ENCODE data around the gene GFRA4. TPM values are rescaled to one million over a fixed set of nuclear protein-coding genes. Genes with fewer than 3 reads are reported as not detected.
A peak's percentile ranks its signal among the peaks of the same experiment; 100 is the strongest.

The GFRA4 gene
- polyA plus RNA-seq, 1 of the 3 experiments (the other 2 are of a cell fraction), result not detected

DNA sequence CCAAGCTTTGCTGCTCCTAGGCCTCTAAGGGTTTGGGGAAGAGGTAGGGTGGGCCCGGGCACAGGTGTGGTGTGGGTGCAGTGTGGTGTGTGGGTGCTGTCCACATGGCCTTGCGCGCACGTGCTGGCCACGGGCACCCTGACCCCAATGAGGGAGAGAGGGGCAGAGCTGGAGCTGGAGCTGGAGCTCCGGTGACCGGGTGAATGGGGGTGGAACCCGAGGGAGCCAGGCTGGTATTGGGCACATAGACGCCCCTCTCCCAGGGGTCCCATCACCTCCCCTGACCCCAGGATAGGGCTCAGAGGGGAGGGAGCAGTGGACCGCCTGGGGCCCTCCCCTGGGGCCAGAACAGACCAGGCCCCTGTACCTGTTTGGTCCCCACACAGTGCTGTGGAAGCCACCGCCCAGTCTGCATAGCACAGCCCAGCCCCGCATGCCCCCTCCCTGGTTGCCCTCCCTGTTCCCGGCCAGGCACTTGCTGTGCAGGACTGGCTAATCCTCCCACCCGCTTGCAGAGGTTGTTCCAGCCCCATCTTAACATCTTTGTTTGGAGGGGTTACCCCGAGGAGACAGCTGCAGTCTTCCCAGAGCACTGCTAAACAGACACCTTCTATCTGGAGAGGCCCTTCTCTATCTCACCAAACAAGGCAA, 17.6 kb upstream of the GFRA4 start:
- POLR2A ChIA-PET, result no interaction called here
- Histone ChIP-seq H3K4me3 (ENCODE audit: low read depth in 2 of 2, low read length in 1 of 2) (peak overlapping the region in 1 of 2 experiments; percentile 33; a peak in 1 of 4 replicates), H4K20me1 (ENCODE audit: insufficient read depth) (no peaks in the 10 kb centered on the region), H3K27ac (ENCODE audit: low read depth in 2 of 2, low read length in 1 of 2) (peak overlapping the region; percentile 8 to 62; a peak in 1 of 4 replicates), H3K4me2 (peak overlapping the region; percentile 52; the same call in 1 of the 2 replicates), H3K4me1 (ENCODE audit: control insufficient read depth in 1 of 2, insufficient read depth in 2 of 2, low read depth in 1 of 2, low read length in 1 of 2) (peaks cover 19 to 24% of the 10 kb centered on the region in 2 experiments; a peak in 2 of 4 replicates), H3K27me3 (ENCODE audit: insufficient read depth) (peaks cover 7% of the 10 kb centered on the region; the same call in 1 of the 2 replicates), H3K9me2 (no peaks in the 10 kb centered on the region), H3K79me2 (ENCODE audit: insufficient read depth) (no peaks in the 10 kb centered on the region), H3K9me3 (no peaks in the 10 kb centered on the region), H3K36me3 (replicated peaks in 1 of 2; ENCODE audit: control insufficient read depth in 1 of 2, insufficient read depth in 2 of 2, low read length in 1 of 2) (no peaks in the 10 kb centered on the region), H2AFZ (ENCODE audit: low read depth) (0 out of 2 replicates have a peak overlapping the region, but pooled peaks have one; percentile 29), H3K9ac (no peak overlapping the region), H3F3A (replicated peaks; ENCODE audit: insufficient read depth) (peaks cover 3% of the 10 kb centered on the region)
- 80% methylated on average over 8 of the region's 15 CpGs for WGBS (ENCODE audit: low lambda C conversion rate)
- TF ChIP-seq GABPA (IDR thresholded peaks at IDR 0.05; ENCODE audit: low read depth) (no peak), MXI1 (IDR thresholded peaks at IDR 0.05; ENCODE audit: low read depth, low read length) (no peak)
- no peak for DNase-seq
- CTCF ChIA-PET, result interaction anchor here (0.8 to 18.7 kb wide), 4 partner anchors 32 to 100 kb away, joined by 3 to 301 read pairs (median 4); partner anchors contain the start of genes SIGLEC1 and SPEF1

DNA sequence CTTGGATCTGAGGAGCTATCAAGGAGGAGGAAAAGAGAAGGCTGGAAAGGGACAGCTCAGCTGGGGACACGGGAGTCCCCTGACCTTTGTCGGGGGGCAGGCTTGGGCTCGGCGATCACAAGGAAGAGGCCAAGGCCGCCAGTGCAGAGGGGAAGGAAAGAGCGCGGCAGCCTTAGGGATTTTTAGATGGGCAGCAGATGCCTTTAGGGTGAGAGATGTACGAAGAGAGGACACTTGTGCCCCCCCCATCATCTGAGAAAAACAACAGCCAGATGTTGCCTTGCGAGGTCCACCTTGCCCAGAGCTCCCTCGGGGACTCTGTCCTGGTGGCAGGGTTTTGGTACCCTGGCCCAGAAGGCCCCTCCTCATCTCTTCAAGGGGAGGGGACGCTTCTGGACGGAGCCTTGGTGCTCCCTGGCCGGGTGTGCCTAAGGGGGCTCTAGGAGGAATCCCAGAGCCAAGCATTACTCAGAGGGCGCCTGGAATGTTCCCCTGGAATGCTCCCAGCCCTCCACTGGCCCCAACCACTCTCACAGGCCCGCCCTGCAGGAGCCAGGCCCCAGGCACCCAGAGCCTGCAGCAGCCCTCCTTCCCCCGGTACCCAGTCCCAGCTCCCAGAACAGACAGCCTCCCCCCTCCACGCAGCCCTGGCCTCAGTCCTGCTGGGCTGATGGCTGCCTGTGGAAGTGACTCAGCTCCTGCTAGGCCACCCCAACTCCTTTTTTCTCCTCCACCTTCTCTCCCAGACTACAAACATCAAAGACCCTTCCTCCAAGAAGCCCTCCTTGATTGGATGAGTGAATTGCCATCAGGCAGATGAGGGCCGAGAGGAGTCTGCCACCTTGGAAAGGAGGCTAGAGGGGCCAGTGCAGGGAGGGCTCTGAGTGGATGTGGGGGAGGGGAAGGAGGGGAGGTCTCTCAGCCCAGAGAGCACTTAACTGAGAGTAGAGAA, 16.8 kb upstream of the GFRA4 start:
- Histone ChIP-seq H3F3A (replicated peaks; ENCODE audit: insufficient read depth) (peaks cover 3% of the 10 kb centered on the region), H3K9me2 (no peaks in the 10 kb centered on the region), H3K4me3 (ENCODE audit: low read depth in 2 of 2, low read length in 1 of 2) (no peak overlapping the region), H4K20me1 (ENCODE audit: insufficient read depth) (no peaks in the 10 kb centered on the region), H3K4me1 (ENCODE audit: control insufficient read depth in 1 of 2, insufficient read depth in 2 of 2, low read depth in 1 of 2, low read length in 1 of 2) (peaks cover 19 to 24% of the 10 kb centered on the region in 2 experiments; a peak in 2 of 4 replicates), H3K27me3 (ENCODE audit: insufficient read depth) (peaks cover 15% of the 10 kb centered on the region), H3K36me3 (replicated peaks in 1 of 2; ENCODE audit: control insufficient read depth in 1 of 2, insufficient read depth in 2 of 2, low read length in 1 of 2) (no peaks in the 10 kb centered on the region), H3K79me2 (ENCODE audit: insufficient read depth) (no peaks in the 10 kb centered on the region), H3K9me3 (no peaks in the 10 kb centered on the region), H2AFZ (ENCODE audit: low read depth) (no peak overlapping the region), H3K4me2 (peak overlapping the region; percentile 52; the same call in 1 of the 2 replicates), H3K9ac (no peak overlapping the region), H3K27ac (ENCODE audit: low read depth in 2 of 2, low read length in 1 of 2) (peak overlapping the region; percentile 13 to 62; a peak in 3 of 4 replicates)
- ChIA-PET CTCF (interaction anchor here (0.8 to 18.7 kb wide), 9 partner anchors 9 to 117 kb away, joined by 3 to 301 read pairs (median 4); partner anchors contain the start of genes ADISSP, SIGLEC1 and SPEF1), POLR2A (no interaction called here)
- DNase-seq, result peak; percentile 59
- TF ChIP-seq NRF1 (IDR thresholded peaks at IDR 0.05; ENCODE audit: low read depth, low read length) (no peak), TCF12 (IDR thresholded peaks at IDR 0.05) (peak; percentile 46), YY1 (IDR thresholded peaks at IDR 0.05; ENCODE audit: low read depth) (peak; percentile 51; the same call in 1 of the 2 replicates), GABPA (IDR thresholded peaks at IDR 0.05; ENCODE audit: low read depth) (no peak), TEAD4 (IDR thresholded peaks at IDR 0.05; ENCODE audit: borderline replicate concordance, insufficient read depth) (peak; percentile 81), JUND (IDR thresholded peaks at IDR 0.05) (no peak; the same call in 1 of the 2 replicates), FOSL2 (IDR thresholded peaks at IDR 0.05; ENCODE audit: borderline replicate concordance, low read depth) (peak; percentile 19; the same call in 1 of the 2 replicates), EP300 (IDR thresholded peaks at IDR 0.05; ENCODE audit: borderline replicate concordance in 1 of 2, low read depth in 1 of 2, low read length in 1 of 2) (no peak), RAD21 (IDR thresholded peaks at IDR 0.05; ENCODE audit: low read length) (no peak)
- TF ChIP-seq, protein P1, sequence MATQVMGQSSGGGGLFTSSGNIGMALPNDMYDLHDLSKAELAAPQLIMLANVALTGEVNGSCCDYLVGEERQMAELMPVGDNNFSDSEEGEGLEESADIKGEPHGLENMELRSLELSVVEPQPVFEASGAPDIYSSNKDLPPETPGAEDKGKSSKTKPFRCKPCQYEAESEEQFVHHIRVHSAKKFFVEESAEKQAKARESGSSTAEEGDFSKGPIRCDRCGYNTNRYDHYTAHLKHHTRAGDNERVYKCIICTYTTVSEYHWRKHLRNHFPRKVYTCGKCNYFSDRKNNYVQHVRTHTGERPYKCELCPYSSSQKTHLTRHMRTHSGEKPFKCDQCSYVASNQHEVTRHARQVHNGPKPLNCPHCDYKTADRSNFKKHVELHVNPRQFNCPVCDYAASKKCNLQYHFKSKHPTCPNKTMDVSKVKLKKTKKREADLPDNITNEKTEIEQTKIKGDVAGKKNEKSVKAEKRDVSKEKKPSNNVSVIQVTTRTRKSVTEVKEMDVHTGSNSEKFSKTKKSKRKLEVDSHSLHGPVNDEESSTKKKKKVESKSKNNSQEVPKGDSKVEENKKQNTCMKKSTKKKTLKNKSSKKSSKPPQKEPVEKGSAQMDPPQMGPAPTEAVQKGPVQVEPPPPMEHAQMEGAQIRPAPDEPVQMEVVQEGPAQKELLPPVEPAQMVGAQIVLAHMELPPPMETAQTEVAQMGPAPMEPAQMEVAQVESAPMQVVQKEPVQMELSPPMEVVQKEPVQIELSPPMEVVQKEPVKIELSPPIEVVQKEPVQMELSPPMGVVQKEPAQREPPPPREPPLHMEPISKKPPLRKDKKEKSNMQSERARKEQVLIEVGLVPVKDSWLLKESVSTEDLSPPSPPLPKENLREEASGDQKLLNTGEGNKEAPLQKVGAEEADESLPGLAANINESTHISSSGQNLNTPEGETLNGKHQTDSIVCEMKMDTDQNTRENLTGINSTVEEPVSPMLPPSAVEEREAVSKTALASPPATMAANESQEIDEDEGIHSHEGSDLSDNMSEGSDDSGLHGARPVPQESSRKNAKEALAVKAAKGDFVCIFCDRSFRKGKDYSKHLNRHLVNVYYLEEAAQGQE (IDR thresholded peaks at IDR 0.05; ENCODE audit: low read depth, low read length), result 0 out of 2 replicates have a peak, but pooled peaks have one; percentile 3
- WGBS (ENCODE audit: low lambda C conversion rate), result 65% methylated on average over 16 of the region's 18 CpGs
